Endothelial cell of umbilical vein (primary cell): ENCODE results near the gene CCR8. TPM values are rescaled to one million over a fixed set of nuclear protein-coding genes. Genes with fewer than 3 reads are reported as not detected.

Experiments used
- BruUV-seq: library from RNA; stranded (reverse); fragments of 400-500 nt; replicated peaks from 2 replicates; lab custom pipeline; 2021; lab: Mats Ljungman, UMichigan
- CTCF ChIA-PET: fragments of 300-600, 350-600 bp; sonication (Branson Sonifier 250); formaldehyde crosslinking; loops from one replicate; lab custom pipeline; 2021; ENCODE audit warnings: antibody characterized with exemption, inconsistent platforms; lab: Charles Lee
- POLR2A ChIA-PET: fragments of 300-600, 350-600 bp; sonication (Branson Sonifier 250); formaldehyde crosslinking; loops from one replicate; lab custom pipeline; 2021; ENCODE audit warnings: antibody characterized with exemption, inconsistent platforms; lab: Charles Lee
- DNase-seq: peaks from one replicate; pipeline ENCODE4 v3.0.0-alpha.2; 2011; ENCODE audit warnings: low read depth, low spot score
- FAIRE-seq: peaks from 2 replicates; lab custom pipeline; 2011; peaks lifted over from hg19 to GRCh38; lab: Jason Lieb, UNC
- H2AFZ ChIP-seq: 2 replicates; pipeline ENCODE4 v1.6.0; 2012; ENCODE audit warnings: low read depth, low read length, control low read depth, inconsistent platforms
- H3K27ac ChIP-seq: 2 replicates; pipeline ENCODE4 v1.5.1; 2011; ENCODE audit warnings: low read depth, mild to moderate bottlenecking, control low read depth, low read length, moderate library complexity; ENCODE audit not compliant: insufficient read depth
- H3K27me3 ChIP-seq, 2 experiments: 2 replicates each; pipeline versions ENCODE4 v1.6.0 to v1.6.1; 2011; ENCODE audit warnings: low read length in 2 of 2, mixed read lengths in 1 of 2; ENCODE audit not compliant: control insufficient read depth in 2 of 2, insufficient read depth in 2 of 2
- H3K36me3 ChIP-seq, 2 experiments: 2 replicates in 1 of 2; 3 replicates in 1 of 2; pipeline ENCODE4 v1.5.1; 2011; ENCODE audit warnings: low read length in 2 of 2, mild to moderate bottlenecking in 1 of 2, moderate library complexity in 1 of 2; ENCODE audit not compliant: control insufficient read depth in 2 of 2, insufficient read depth in 2 of 2; ENCODE audit errors: extremely low read depth in 1 of 2
- H3K4me1 ChIP-seq: 3 replicates; pipeline ENCODE4 v1.5.1; 2011; ENCODE audit warnings: mild to moderate bottlenecking, low read length; ENCODE audit not compliant: control insufficient read depth, insufficient read depth; ENCODE audit errors: extremely low read depth
- H3K4me2 ChIP-seq: 2 replicates; pipeline ENCODE4 v1.6.1; 2011; ENCODE audit warnings: low read length, control low read depth, mixed read lengths; ENCODE audit not compliant: insufficient read depth
- H3K4me3 ChIP-seq, 3 experiments: fragments of 200-600 bp in 1 of 3; sonication (generic), shearing (Covaris generic) in 1 of 3; replicated peaks in 1 of 3; 2 replicates each; pipeline ENCODE4 v1.5.1; 2011 to 2016; ENCODE audit warnings: control low read depth in 3 of 3, low read length in 3 of 3, mild to moderate bottlenecking in 2 of 3, inconsistent platforms in 1 of 3, low read depth in 1 of 3, moderate library complexity in 1 of 3; ENCODE audit not compliant: insufficient read depth in 1 of 3
- H3K79me2 ChIP-seq: 2 replicates; pipeline ENCODE4 v1.6.0; 2012; ENCODE audit warnings: low read length, inconsistent platforms; ENCODE audit not compliant: control insufficient read depth, insufficient read depth
- H3K9ac ChIP-seq: replicated peaks from 2 replicates; pipeline ENCODE3; 2011; ENCODE audit warnings: low read length, control low read depth; ENCODE audit not compliant: insufficient read depth; ENCODE audit errors: extremely low read depth
- H3K9me1 ChIP-seq: replicated peaks from 3 replicates; pipeline ENCODE4 v1.6.0; 2011; ENCODE audit warnings: mild to moderate bottlenecking, low read length; ENCODE audit not compliant: control insufficient read depth, insufficient read depth; ENCODE audit errors: extremely low read depth
- H3K9me3 ChIP-seq: replicated peaks from 2 replicates; pipeline ENCODE4 v1.5.1; 2012; ENCODE audit warnings: low read length, inconsistent platforms; ENCODE audit not compliant: control insufficient read depth, insufficient read depth
- H4K20me1 ChIP-seq: replicated peaks from 2 replicates; pipeline ENCODE3; 2011; ENCODE audit warnings: mild to moderate bottlenecking, low read length; ENCODE audit not compliant: control insufficient read depth, insufficient read depth; ENCODE audit errors: extremely low read depth
- FOS ChIP-seq: IDR thresholded peaks from 2 replicates; pipeline ENCODE4 v1.6.1; 2011; ENCODE audit warnings: mild to moderate bottlenecking, low read length, moderate library complexity, borderline replicate concordance; ENCODE audit not compliant: insufficient read depth
- GATA2 ChIP-seq: IDR thresholded peaks from 2 replicates; pipeline ENCODE4 v1.7.0; 2011; ENCODE audit warnings: low read depth, mild to moderate bottlenecking, moderate library complexity, mixed read lengths, low read length; ENCODE audit not compliant: insufficient read length, insufficient read depth
- JUN ChIP-seq: IDR thresholded peaks from 2 replicates; pipeline ENCODE4 v1.6.1; 2011; ENCODE audit warnings: borderline replicate concordance, low read depth; ENCODE audit not compliant: insufficient read length, insufficient read depth
- POLR2A ChIP-seq: IDR thresholded peaks from 2 replicates; pipeline ENCODE4 v1.6.1; 2012; ENCODE audit warnings: low read depth, mild to moderate bottlenecking, control low read depth, low read length
- POLR2AphosphoS5 ChIP-seq: IDR thresholded peaks from 2 replicates; pipeline ENCODE4 v1.6.1; 2012; ENCODE audit warnings: low read depth, mild to moderate bottlenecking, control low read depth, low read length, moderate library complexity; ENCODE audit not compliant: insufficient read depth
- dilution Hi-C: fragments of 300-500 bp; cut with MboI; formaldehyde crosslinking; loops from one replicate; pipeline ENCODE4 v1.15.0; 2019; ENCODE audit warnings: low sequenced_read_pairs; ENCODE audit not compliant: extremely low pct_ligation_motif_present
- intact Hi-C: fragments of 100-400 bp; cut with micrococcal nuclease; formaldehyde crosslinking; loops from one replicate; pipeline ENCODE4 v1.10.0; 2022
- polyA plus RNA-seq, 4 experiments: library from polyadenylated mRNA; depleted of rRNA in 3 of 4; stranded (reverse) in 3 of 4; unstranded in 1 of 4; fragments of >200 nt; gene quantifications; 2 replicates each; pipeline versions ENCODE4 v1.2.1 to v1.2.3, GENCODE V29; 2011 to 2012; ENCODE audit warnings: missing spikeins in 1 of 4
- total RNA-seq: library from RNA; stranded (reverse); gene quantifications from 2 replicates; pipeline ENCODE4 v1.2.3, GENCODE V29; 2021
- TF ChIP-seq, protein P1 (sequence below): IDR thresholded peaks from 2 replicates; pipeline ENCODE4 v1.6.1; 2011; ENCODE audit not compliant: insufficient read depth, insufficient read length
- TF ChIP-seq, protein P2 (sequence below), 2 donors: IDR thresholded peaks; 1 replicate in 1 of 2; 2 replicates in 1 of 2; pipeline ENCODE4 v1.5.1; 2011; ENCODE audit warnings: low read length in 2 of 2, mild to moderate bottlenecking in 2 of 2, moderate library complexity in 2 of 2, control low read depth in 1 of 2, inconsistent platforms in 1 of 2, low read depth in 1 of 2; ENCODE audit not compliant: insufficient read depth in 1 of 2; ENCODE audit errors: extremely low read depth in 1 of 2

The CCR8 gene
- total and polyA plus RNA-seq, 2 donors (not counting 3 experiments of a cell fraction or from before 2014, with no cell fraction given), result not detected

DNA sequence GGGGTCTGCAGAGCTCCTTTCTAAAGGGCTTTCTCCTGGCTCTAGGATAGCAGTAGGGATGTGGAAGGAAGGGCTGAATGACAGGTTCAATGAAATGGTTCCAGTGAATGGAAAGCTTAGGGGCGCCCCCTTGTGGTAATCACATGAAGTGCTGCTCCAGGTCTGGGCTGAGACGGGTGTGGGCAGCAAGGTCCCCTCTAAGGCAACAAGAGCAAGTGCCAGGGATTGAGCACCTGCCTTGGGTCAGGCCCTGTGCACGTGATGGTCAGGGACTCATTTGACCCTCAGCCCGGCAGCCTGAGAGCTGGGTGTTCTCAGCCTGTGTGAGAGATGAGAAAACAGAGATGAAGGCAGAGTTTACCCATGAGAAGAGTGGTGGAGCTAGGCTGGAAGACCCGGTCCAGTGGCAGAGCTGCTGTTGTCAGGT lies 37.6 kb upstream of the CCR8 start:
- TF ChIP-seq, protein P1, sequence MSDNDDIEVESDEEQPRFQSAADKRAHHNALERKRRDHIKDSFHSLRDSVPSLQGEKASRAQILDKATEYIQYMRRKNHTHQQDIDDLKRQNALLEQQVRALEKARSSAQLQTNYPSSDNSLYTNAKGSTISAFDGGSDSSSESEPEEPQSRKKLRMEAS, result no peak
- no peak for TF ChIP-seq POLR2AphosphoS5
- TF ChIP-seq, protein P2, sequence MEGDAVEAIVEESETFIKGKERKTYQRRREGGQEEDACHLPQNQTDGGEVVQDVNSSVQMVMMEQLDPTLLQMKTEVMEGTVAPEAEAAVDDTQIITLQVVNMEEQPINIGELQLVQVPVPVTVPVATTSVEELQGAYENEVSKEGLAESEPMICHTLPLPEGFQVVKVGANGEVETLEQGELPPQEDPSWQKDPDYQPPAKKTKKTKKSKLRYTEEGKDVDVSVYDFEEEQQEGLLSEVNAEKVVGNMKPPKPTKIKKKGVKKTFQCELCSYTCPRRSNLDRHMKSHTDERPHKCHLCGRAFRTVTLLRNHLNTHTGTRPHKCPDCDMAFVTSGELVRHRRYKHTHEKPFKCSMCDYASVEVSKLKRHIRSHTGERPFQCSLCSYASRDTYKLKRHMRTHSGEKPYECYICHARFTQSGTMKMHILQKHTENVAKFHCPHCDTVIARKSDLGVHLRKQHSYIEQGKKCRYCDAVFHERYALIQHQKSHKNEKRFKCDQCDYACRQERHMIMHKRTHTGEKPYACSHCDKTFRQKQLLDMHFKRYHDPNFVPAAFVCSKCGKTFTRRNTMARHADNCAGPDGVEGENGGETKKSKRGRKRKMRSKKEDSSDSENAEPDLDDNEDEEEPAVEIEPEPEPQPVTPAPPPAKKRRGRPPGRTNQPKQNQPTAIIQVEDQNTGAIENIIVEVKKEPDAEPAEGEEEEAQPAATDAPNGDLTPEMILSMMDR (IDR thresholded peaks at IDR 0.05; ENCODE audit: extremely low read depth in 1 of 2, insufficient read depth in 1 of 2, low read depth in 1 of 2, low read length in 2 of 2), result peak; percentile 89 to 95
- TF ChIP-seq FOS, result no peak
- TF ChIP-seq POLR2A, result no peak
- no peak for TF ChIP-seq GATA2
- no peak for TF ChIP-seq JUN
- H3K4me2 ChIP-seq, result no peak overlapping the region
- FAIRE-seq, result peak; percentile 86
- DNase-seq, result peak; percentile 59
- peaks cover 0 to 1% of the 10 kb centered on the region in 2 experiments for H3K27me3 ChIP-seq
- CTCF ChIA-PET, result interaction anchor here (0.7 to 11.4 kb wide), 49 partner anchors 9 to 1025 kb away, joined by 3 to 449 read pairs (median 4); partner anchors contain the start of genes CX3CR1, GORASP1, RPSA and TTC21A
- no peak overlapping the region for H2AFZ ChIP-seq
- H3K27ac ChIP-seq, result no peak overlapping the region
- no peaks in the 10 kb centered on the region for H3K4me1 ChIP-seq
- no peaks in the 10 kb centered on the region for H3K9me3 ChIP-seq
- POLR2A ChIA-PET, result no interaction called here
- no TSS peak for BruUV-seq
- no peak overlapping the region for H3K9ac ChIP-seq
- no peaks in the 10 kb centered on the region for H3K9me1 ChIP-seq
- dilution Hi-C loops (no loop called here), intact Hi-C loops (loop anchor here (1.0 kb wide), 2 partner anchors 86 to 103 kb away; no protein-coding TSS in a partner anchor)
- H3K36me3 ChIP-seq, result no peaks in the 10 kb centered on the region
- H4K20me1 ChIP-seq, result no peaks in the 10 kb centered on the region
- no peaks in the 10 kb centered on the region for H3K79me2 ChIP-seq
- no peak overlapping the region for H3K4me3 ChIP-seq
